H1 (cell line): Measurements from ENCODE around the gene ITPKB. TPM values are rescaled to one million over a fixed set of nuclear protein-coding genes. Genes with fewer than 3 reads are reported as not detected.

Source experiments
- CTCF ChIA-PET: fragments of 300-600 bp; sonication (Branson Sonifier 250); formaldehyde crosslinking; loops from one replicate; lab custom pipeline; 2021; ENCODE audit not compliant: partially characterized antibody; lab: Charles Lee
- POLR2A ChIA-PET: fragments of 300-600 bp; sonication (Branson Sonifier 250); formaldehyde crosslinking; loops from one replicate; lab custom pipeline; 2021; ENCODE audit warnings: inconsistent platforms; ENCODE audit not compliant: partially characterized antibody; lab: Charles Lee
- DNase-seq, 2 experiments: peaks; one replicate each; pipeline versions ENCODE4 v3.0.0 to v3.0.0-alpha.2; 2010 to 2022; ENCODE audit warnings: low spot score in 2 of 2, low read depth in 1 of 2, mixed read lengths in 1 of 2
- FAIRE-seq: peaks from 2 replicates; lab custom pipeline; 2011; peaks lifted over from hg19 to GRCh38; lab: Jason Lieb, UNC
- H2AFZ ChIP-seq: 2 replicates; pipeline ENCODE4 v1.8.1; 2012; ENCODE audit warnings: low read length, inconsistent platforms
- H2AK5ac ChIP-seq: 2 replicates; pipeline ENCODE4 v1.6.1; 2013; ENCODE audit warnings: low read depth, low read length
- H2BK120ac ChIP-seq: replicated peaks from 2 replicates; pipeline ENCODE3; 2013; ENCODE audit warnings: low read depth, low read length, inconsistent platforms
- H2BK12ac ChIP-seq: 2 replicates; pipeline ENCODE4 v1.6.1; 2013; ENCODE audit warnings: low read depth, low read length
- H2BK15ac ChIP-seq: 2 replicates; pipeline ENCODE4 v1.6.1; 2013; ENCODE audit warnings: low read length
- H2BK20ac ChIP-seq: 2 replicates; pipeline ENCODE4 v1.6.1; 2013; ENCODE audit warnings: low read length
- H2BK5ac ChIP-seq: 2 replicates; pipeline ENCODE4 v1.6.1; 2013; ENCODE audit warnings: low read depth, low read length
- H3K14ac ChIP-seq: 2 replicates; pipeline ENCODE4 v1.6.1; 2013; ENCODE audit warnings: inconsistent platforms; ENCODE audit not compliant: insufficient read length
- H3K18ac ChIP-seq: 2 replicates; pipeline ENCODE4 v1.6.1; 2013; ENCODE audit warnings: low read length; ENCODE audit errors: extremely low read depth
- H3K23ac ChIP-seq: 2 replicates; pipeline ENCODE4 v1.6.1; 2013; ENCODE audit warnings: inconsistent platforms; ENCODE audit not compliant: insufficient read length
- H3K23me2 ChIP-seq: 2 replicates; pipeline ENCODE4 v1.6.1; 2013; ENCODE audit warnings: low read depth, low read length
- H3K27ac ChIP-seq: 2 replicates; pipeline ENCODE4 v1.6.1; 2011; ENCODE audit warnings: low read depth, low read length, inconsistent platforms
- H3K27me3 ChIP-seq, 4 experiments: replicated peaks in 1 of 4; 1 replicate in 1 of 4; 2 replicates in 3 of 4; pipeline versions ENCODE4 v1.6.1 to v1.8.1; 2011 to 2013; ENCODE audit warnings: low read length in 3 of 4, mild to moderate bottlenecking in 3 of 4, inconsistent platforms in 2 of 4, mixed read lengths in 2 of 4, moderate library complexity in 1 of 4; ENCODE audit not compliant: control insufficient read depth in 3 of 4, insufficient read depth in 3 of 4; ENCODE audit errors: extremely low read depth in 1 of 4
- H3K36me3 ChIP-seq, 4 experiments: 2 replicates each; pipeline versions ENCODE4 v1.6.1 to v1.8.1; 2011 to 2013; ENCODE audit warnings: mild to moderate bottlenecking in 4 of 4, low read length in 3 of 4, moderate library complexity in 2 of 4, control low read depth in 1 of 4, inconsistent platforms in 1 of 4; ENCODE audit not compliant: insufficient read depth in 4 of 4, control insufficient read depth in 2 of 4
- H3K4ac ChIP-seq: replicated peaks from 2 replicates; pipeline ENCODE3; 2013; ENCODE audit warnings: low read length, low read depth, mixed read lengths, inconsistent platforms; ENCODE audit not compliant: insufficient read length
- H3K4me1 ChIP-seq, 4 experiments: replicated peaks in 1 of 4; 1 replicate in 1 of 4; 2 replicates in 3 of 4; pipeline versions ENCODE4 v1.6.1 to v1.8.1; 2011 to 2013; ENCODE audit warnings: low read length in 3 of 4, inconsistent platforms in 2 of 4, mixed read lengths in 1 of 4; ENCODE audit not compliant: insufficient read depth in 4 of 4, control insufficient read depth in 3 of 4
- H3K4me2 ChIP-seq, 2 experiments: 2 replicates each; pipeline versions ENCODE4 v1.6.1 to v1.8.1; 2011 to 2013; ENCODE audit warnings: low read depth in 2 of 2, low read length in 2 of 2, control low read depth in 1 of 2, inconsistent platforms in 1 of 2, mild to moderate bottlenecking in 1 of 2; ENCODE audit not compliant: insufficient read depth in 1 of 2
- H3K4me3 ChIP-seq, 4 experiments: fragments of 200-600, 300-600 bp in 1 of 4; sonication (generic), shearing (Covaris generic), sonication (Bioruptor Twin) in 1 of 4; 2 replicates each; pipeline versions ENCODE4 v1.5.1 to v1.8.1; 2011 to 2016; ENCODE audit warnings: low read length in 4 of 4, low read depth in 3 of 4, control low read depth in 2 of 4, inconsistent platforms in 2 of 4, mild to moderate bottlenecking in 2 of 4, mixed read lengths in 1 of 4, moderate library complexity in 1 of 4; ENCODE audit not compliant: insufficient read depth in 2 of 4; ENCODE audit errors: extremely low read depth in 1 of 4
- H3K56ac ChIP-seq: replicated peaks from 2 replicates; pipeline ENCODE3; 2013; ENCODE audit warnings: low read depth, mild to moderate bottlenecking, mixed read lengths, low read length, inconsistent platforms; ENCODE audit not compliant: insufficient read length
- H3K79me1 ChIP-seq: 2 replicates; pipeline ENCODE4 v1.6.1; 2013; ENCODE audit warnings: low read depth, low read length, control low read depth
- H3K79me2 ChIP-seq, 2 experiments: 2 replicates each; pipeline versions ENCODE4 v1.6.1 to v1.8.1; 2012 to 2013; ENCODE audit warnings: low read length in 2 of 2, mild to moderate bottlenecking in 2 of 2, inconsistent platforms in 1 of 2; ENCODE audit not compliant: insufficient read depth in 2 of 2, control insufficient read depth in 1 of 2
- H3K9ac ChIP-seq, 4 experiments: replicated peaks in 1 of 4; 1 replicate in 1 of 4; 2 replicates in 3 of 4; pipeline versions ENCODE4 v1.6.1 to v1.8.1; 2011 to 2013; ENCODE audit warnings: low read depth in 3 of 4, low read length in 3 of 4, control low read depth in 2 of 4, mild to moderate bottlenecking in 2 of 4, moderate library complexity in 2 of 4, inconsistent platforms in 1 of 4; ENCODE audit errors: extremely low read depth in 1 of 4
- H3K9me3 ChIP-seq, 2 experiments: 2 replicates each; pipeline versions ENCODE4 v1.6.1 to v1.8.1; 2012 to 2013; ENCODE audit warnings: mild to moderate bottlenecking in 2 of 2, moderate library complexity in 2 of 2, control low read depth in 1 of 2, inconsistent platforms in 1 of 2, low read depth in 1 of 2, low read length in 1 of 2, mixed read lengths in 1 of 2; ENCODE audit not compliant: insufficient read depth in 2 of 2
- H4K20me1 ChIP-seq, 2 experiments: replicated peaks in 1 of 2; 2 replicates each; pipeline versions ENCODE3 to v1.8.1; 2011 to 2013; ENCODE audit warnings: inconsistent platforms in 2 of 2, low read length in 2 of 2, mild to moderate bottlenecking in 1 of 2; ENCODE audit not compliant: insufficient read depth in 2 of 2, control insufficient read depth in 1 of 2
- H4K5ac ChIP-seq: 2 replicates; pipeline ENCODE4 v1.6.1; 2013; ENCODE audit warnings: low read length, low read depth, mixed read lengths, inconsistent platforms; ENCODE audit not compliant: insufficient read length
- H4K8ac ChIP-seq: 2 replicates; pipeline ENCODE4 v1.8.0; 2013; ENCODE audit warnings: mild to moderate bottlenecking, moderate library complexity, low read length, inconsistent platforms; ENCODE audit not compliant: insufficient read depth; ENCODE audit errors: extremely low read depth
- H4K91ac ChIP-seq: replicated peaks from 2 replicates; pipeline ENCODE3; 2013; ENCODE audit warnings: low read length, mixed read lengths, inconsistent platforms; ENCODE audit not compliant: insufficient read length
- ASH2L ChIP-seq: fragments of 200-600, 300-600 bp; sonication (generic); IDR thresholded peaks from one replicate; pipeline ENCODE4 v1.7.1; 2017; ENCODE audit warnings: low read length
- CREB1 ChIP-seq: IDR thresholded peaks from 2 replicates; pipeline ENCODE4 v1.6.1; 2012; ENCODE audit warnings: inconsistent platforms
- GTF2F1 ChIP-seq: IDR thresholded peaks from 2 replicates; pipeline ENCODE4 v1.6.1; 2012; ENCODE audit warnings: low read depth, low read length, improper control_type of control experiment, borderline replicate concordance
- NRF1 ChIP-seq: IDR thresholded peaks from 2 replicates; pipeline ENCODE4 v1.6.1; 2011; ENCODE audit warnings: mild to moderate bottlenecking, low read depth, low read length, improper control_type of control experiment
- SUZ12 ChIP-seq: fragments of 200-600 bp; sonication (generic); IDR thresholded peaks from 2 replicates; pipeline ENCODE4 v1.6.1; 2012; ENCODE audit warnings: mild to moderate bottlenecking, inconsistent platforms, low read length, moderate library complexity, mixed read lengths
- TBP ChIP-seq: IDR thresholded peaks from 2 replicates; pipeline ENCODE4 v1.6.1; 2011; ENCODE audit warnings: low read depth, low read length, improper control_type of control experiment
- TCF12 ChIP-seq: IDR thresholded peaks from 2 replicates; pipeline ENCODE4 v1.6.1; 2011; ENCODE audit warnings: low read depth, mild to moderate bottlenecking, low read length
- WGBS, 2 experiments: shearing (Covaris generic) in 1 of 2; methylation state at CpG; one replicate each; pipeline versions ENCODE4 v1.1.6 to v1.1.7; 2013 to 2015; ENCODE audit warnings: low lambda C conversion rate in 2 of 2, mixed read lengths in 2 of 2, inconsistent platforms in 1 of 2, low coverage in 1 of 2, missing lambda C conversion rate in 1 of 2; ENCODE audit not compliant: insufficient replicate concordance in 2 of 2, insufficient coverage in 1 of 2, insufficient read length in 1 of 2; ENCODE audit errors: extremely low coverage in 1 of 2, missing lambda C conversion rate in 1 of 2; 5-methylcytosine and 5-hydroxymethylcytosine counted together
- polyA plus RNA-seq, 7 experiments: library from polyadenylated mRNA; depleted of rRNA in 3 of 7; stranded (reverse) in 5 of 7; unstranded in 2 of 7; fragments of >200 nt in 5 of 7; fragments of 200-250 nt in 2 of 7; gene quantifications; 1 replicate in 5 of 7; 2 replicates in 1 of 7; 4 replicates in 1 of 7; pipeline versions ENCODE4 v1.2.1 to v1.2.3, GENCODE V29; 2011 to 2013; ENCODE audit warnings: missing spikeins in 2 of 7, mixed read lengths in 2 of 7
- total RNA-seq: library from RNA; stranded (reverse); fragmentation: NEBNext Ultra II Directional; extraction: Animal tissue kit (Norgen Biotek cat#: 25700); gene quantifications from 2 replicates; pipeline ENCODE4 v1.2.1, GENCODE V29; 2021
- TF ChIP-seq, protein P1 (sequence below): IDR thresholded peaks from 2 replicates; pipeline ENCODE4 v1.6.1; 2012; ENCODE audit warnings: inconsistent platforms

ITPKB gene
- total and polyA plus RNA-seq, 2 of the 8 experiments (the other 6 are each of a cell fraction or from before 2014, with no cell fraction given): 1.7 to 4.8 TPM

DNA sequence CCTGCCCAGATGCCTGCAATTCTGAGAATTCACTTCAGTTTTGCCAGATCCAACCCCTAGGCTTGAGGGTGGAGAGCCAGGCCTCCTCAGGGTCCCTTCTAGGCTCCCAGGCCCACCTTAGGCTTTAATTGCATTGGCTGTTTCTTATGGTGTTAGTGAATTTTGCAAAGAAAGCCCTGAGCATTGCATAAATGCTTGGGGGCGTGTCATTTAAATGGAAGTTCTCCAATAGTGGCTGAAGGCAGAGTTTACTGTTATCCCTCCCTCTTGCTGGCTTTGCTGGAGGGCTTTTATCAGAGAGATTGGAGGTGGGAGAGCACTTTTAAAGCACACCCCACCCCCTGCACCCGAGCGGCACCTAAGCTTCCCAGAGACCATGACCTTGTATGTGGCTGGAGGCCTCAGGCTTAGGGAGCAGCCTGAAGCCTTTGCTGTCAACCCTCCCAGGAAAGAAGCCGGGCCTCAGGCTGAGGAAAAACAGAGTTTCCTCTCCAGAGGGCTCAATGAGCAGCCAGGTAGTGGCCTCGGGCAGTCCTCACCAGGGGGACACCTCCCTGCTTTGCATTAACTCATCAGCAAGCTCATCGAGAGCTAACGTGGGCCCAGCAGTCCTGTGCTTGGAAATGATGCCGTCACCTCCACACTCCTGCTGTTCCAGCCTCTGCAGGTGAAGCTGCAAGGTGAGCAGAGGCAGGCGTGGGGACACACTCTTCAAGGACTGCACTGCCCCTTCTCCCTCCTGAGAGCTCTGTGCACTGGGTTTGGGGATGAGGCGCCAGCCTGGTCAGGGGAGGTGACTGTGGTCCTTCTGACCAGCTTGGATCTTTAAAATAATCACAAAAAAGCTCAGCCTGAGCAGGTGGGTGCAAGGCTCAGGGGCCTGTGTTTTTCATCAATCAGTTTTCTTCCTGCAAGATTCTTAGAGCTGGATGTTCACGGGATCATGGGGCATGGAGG, 132.5 kb downstream of the ITPKB start:
- Histone ChIP-seq H2AK5ac (no peak overlapping the region), H2BK12ac (0 out of 2 replicates have a peak overlapping the region, but pooled peaks have one; percentile 0), H3K27me3 (no peaks in the 10 kb centered on the region), H3K4me3 (no peak overlapping the region), H3K9ac (no peak overlapping the region), H3K23me2 (no peaks in the 10 kb centered on the region), H3K4me2 (no peak overlapping the region), H3K4ac (no peak overlapping the region), H3K79me1 (0 out of 2 replicates have a peak, but pooled peaks cover 2% of the 10 kb centered on the region), H4K20me1 (no peaks in the 10 kb centered on the region), H3K36me3 (no peaks in the 10 kb centered on the region), H2AFZ (no peak overlapping the region), H3K79me2 (no peaks in the 10 kb centered on the region), H2BK20ac (no peak overlapping the region), H3K27ac (no peak overlapping the region), H3K18ac (no peak overlapping the region), H3K4me1 (peaks cover 0 to 28% (median 16%) of the 10 kb centered on the region in 4 experiments; a peak in 6 of 7 replicates), H3K9me3 (no peaks in the 10 kb centered on the region), H3K14ac (no peak overlapping the region), H4K8ac (no peak overlapping the region), H4K91ac (no peak overlapping the region), H2BK120ac (no peak overlapping the region), H2BK5ac (no peak overlapping the region), H3K56ac (no peak overlapping the region), H4K5ac (no peak overlapping the region), H2BK15ac (0 out of 2 replicates have a peak overlapping the region, but pooled peaks have one; percentile 72), H3K23ac (no peak overlapping the region)
- POLR2A ChIA-PET: interaction anchor here (1.2 kb wide), 1 partner anchor 199 kb away, joined by 3 read pairs; the partner anchor contains the start of gene PARP1
- no peak for TF ChIP-seq CREB1
- TF ChIP-seq TCF12: no peak
- TF ChIP-seq TBP: no peak
- no peak for TF ChIP-seq GTF2F1
- TF ChIP-seq, protein P1, sequence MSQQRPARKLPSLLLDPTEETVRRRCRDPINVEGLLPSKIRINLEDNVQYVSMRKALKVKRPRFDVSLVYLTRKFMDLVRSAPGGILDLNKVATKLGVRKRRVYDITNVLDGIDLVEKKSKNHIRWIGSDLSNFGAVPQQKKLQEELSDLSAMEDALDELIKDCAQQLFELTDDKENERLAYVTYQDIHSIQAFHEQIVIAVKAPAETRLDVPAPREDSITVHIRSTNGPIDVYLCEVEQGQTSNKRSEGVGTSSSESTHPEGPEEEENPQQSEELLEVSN: no peak
- TF ChIP-seq SUZ12: no peak
- TF ChIP-seq ASH2L: no peak
- no peak for TF ChIP-seq NRF1
- no peak for DNase-seq
- WGBS, 2 experiments: 81% methylated on average over 11 of the region's 11 CpGs; no CpG with 5 or more reads in 1 of the 2 experiments
- FAIRE-seq: no peak
- CTCF ChIA-PET: interaction anchor here (0.6 to 6.4 kb wide), 15 partner anchors 9 to 198 kb away, joined by 3 to 49 read pairs (median 4); partner anchors contain the start of gene STUM
